ENCODE results near the gene PMPCA.

The PMPCA gene

GRCh38 chr9:136416427-136416826 is 6.0 kb downstream of the PMPCA start:
- Histone ChIP-seq H2BK12ac (ENCODE audit: low read length in 2 of 2) (no peak overlapping the region), H3K4me3 (ENCODE audit: insufficient read depth in 1 of 2, low read depth in 1 of 2, low read length in 2 of 2) (no peak overlapping the region), H2AFZ (ENCODE audit: low read depth, low read length) (no peak overlapping the region), H2BK5ac (ENCODE audit: low read depth, low read length, poor library complexity, severe bottlenecking) (no peak overlapping the region), H3K4me1 (ENCODE audit: control insufficient read depth, insufficient read depth, low read depth, low read length) (peaks cover 6% of the 10 kb centered on the region), H3K23ac (ENCODE audit: low read length in 2 of 2) (no peak overlapping the region), H4K8ac (ENCODE audit: low read length) (no peak overlapping the region), H3K18ac (ENCODE audit: low read depth in 1 of 2, low read length in 2 of 2) (no peak overlapping the region), H3K36me3 (ENCODE audit: control insufficient read depth in 1 of 2, insufficient read depth in 2 of 2, low read depth in 1 of 2, low read length in 2 of 2) (peaks cover 80 to 92% of the 10 kb centered on the region in 2 experiments), H2AK5ac (ENCODE audit: low read length, severe bottlenecking) (no peak overlapping the region), H3K27me3 (ENCODE audit: control insufficient read depth in 1 of 2, insufficient read depth in 1 of 2, low read length in 2 of 2) (no peaks in the 10 kb centered on the region), H3K4ac (ENCODE audit: low read depth in 1 of 2, low read length in 2 of 2) (no peak overlapping the region), H2BK15ac (ENCODE audit: low read depth, poor library complexity, severe bottlenecking) (no peak overlapping the region), H3K9me3 (ENCODE audit: control insufficient read depth, low read length) (no peaks in the 10 kb centered on the region), H3K27ac (ENCODE audit: low read length, poor library complexity, severe bottlenecking) (no peak overlapping the region), H3K4me2 (ENCODE audit: low read length, poor library complexity, severe bottlenecking) (no peak overlapping the region), H3K14ac (ENCODE audit: low read length in 2 of 2) (no peak overlapping the region), H2BK120ac (ENCODE audit: low read depth, low read length) (no peak overlapping the region), H3K9ac (ENCODE audit: low read length) (no peak overlapping the region), H4K91ac (ENCODE audit: low read length) (no peak overlapping the region), H3K79me1 (replicated peaks; ENCODE audit: low read length, poor library complexity, severe bottlenecking) (peaks cover 42% of the 10 kb centered on the region)
- 96% methylated on average over 7 of the region's 8 CpGs for WGBS
- no peak for DNase-seq

GRCh38 chr9:136416914-136417313 is 6.5 kb downstream of the PMPCA start:
- Histone ChIP-seq H2AK5ac (ENCODE audit: low read length, severe bottlenecking) (no peak overlapping the region), H3K9ac (ENCODE audit: low read length) (no peak overlapping the region), H3K14ac (ENCODE audit: low read length in 2 of 2) (no peak overlapping the region), H2AFZ (ENCODE audit: low read depth, low read length) (no peak overlapping the region), H3K27ac (ENCODE audit: low read length, poor library complexity, severe bottlenecking) (no peak overlapping the region), H3K23ac (ENCODE audit: low read length in 2 of 2) (no peak overlapping the region), H4K91ac (ENCODE audit: low read length) (no peak overlapping the region), H4K8ac (ENCODE audit: low read length) (no peak overlapping the region), H3K27me3 (ENCODE audit: control insufficient read depth in 1 of 2, insufficient read depth in 1 of 2, low read length in 2 of 2) (no peaks in the 10 kb centered on the region), H2BK5ac (ENCODE audit: low read depth, low read length, poor library complexity, severe bottlenecking) (no peak overlapping the region), H3K79me1 (replicated peaks; ENCODE audit: low read length, poor library complexity, severe bottlenecking) (peaks cover 42% of the 10 kb centered on the region), H3K4ac (ENCODE audit: low read depth in 1 of 2, low read length in 2 of 2) (no peak overlapping the region), H2BK120ac (ENCODE audit: low read depth, low read length) (no peak overlapping the region), H3K9me3 (ENCODE audit: control insufficient read depth, low read length) (no peaks in the 10 kb centered on the region), H2BK12ac (ENCODE audit: low read length in 2 of 2) (no peak overlapping the region), H3K4me1 (ENCODE audit: control insufficient read depth, insufficient read depth, low read depth, low read length) (peaks cover 2% of the 10 kb centered on the region), H3K36me3 (ENCODE audit: control insufficient read depth in 1 of 2, insufficient read depth in 2 of 2, low read depth in 1 of 2, low read length in 2 of 2) (peaks cover 85 to 94% of the 10 kb centered on the region in 2 experiments), H3K4me3 (ENCODE audit: insufficient read depth in 1 of 2, low read depth in 1 of 2, low read length in 2 of 2) (no peak overlapping the region), H2BK15ac (ENCODE audit: low read depth, poor library complexity, severe bottlenecking) (no peak overlapping the region), H3K18ac (ENCODE audit: low read depth in 1 of 2, low read length in 2 of 2) (no peak overlapping the region), H3K4me2 (ENCODE audit: low read length, poor library complexity, severe bottlenecking) (no peak overlapping the region)
- DNase-seq: no peak
- 96% methylated on average over 19 of the region's 19 CpGs for WGBS

GRCh38 chr9:136418182-136419091 is 8.0 kb downstream of the PMPCA start:
- Histone ChIP-seq H3K79me1 (replicated peaks; ENCODE audit: low read length, poor library complexity, severe bottlenecking) (peaks cover 50% of the 10 kb centered on the region), H3K9ac (ENCODE audit: low read length) (no peak overlapping the region), H2BK120ac (ENCODE audit: low read depth, low read length) (no peak overlapping the region), H3K4me2 (ENCODE audit: low read length, poor library complexity, severe bottlenecking) (no peak overlapping the region), H3K14ac (ENCODE audit: low read length in 2 of 2) (no peak overlapping the region), H3K4me1 (ENCODE audit: control insufficient read depth, insufficient read depth, low read depth, low read length) (no peaks in the 10 kb centered on the region), H3K18ac (ENCODE audit: low read depth in 1 of 2, low read length in 2 of 2) (no peak overlapping the region), H3K9me3 (ENCODE audit: control insufficient read depth, low read length) (no peaks in the 10 kb centered on the region), H4K91ac (ENCODE audit: low read length) (no peak overlapping the region), H2BK12ac (ENCODE audit: low read length in 2 of 2) (no peak overlapping the region), H2BK5ac (ENCODE audit: low read depth, low read length, poor library complexity, severe bottlenecking) (no peak overlapping the region), H2AK5ac (ENCODE audit: low read length, severe bottlenecking) (no peak overlapping the region), H2BK15ac (ENCODE audit: low read depth, poor library complexity, severe bottlenecking) (no peak overlapping the region), H3K4ac (ENCODE audit: low read depth in 1 of 2, low read length in 2 of 2) (no peak overlapping the region), H3K27ac (ENCODE audit: low read length, poor library complexity, severe bottlenecking) (no peak overlapping the region), H3K36me3 (ENCODE audit: control insufficient read depth in 1 of 2, insufficient read depth in 2 of 2, low read depth in 1 of 2, low read length in 2 of 2) (peaks cover 94 to 95% of the 10 kb centered on the region in 2 experiments), H2AFZ (ENCODE audit: low read depth, low read length) (no peak overlapping the region), H3K23ac (ENCODE audit: low read length in 2 of 2) (no peak overlapping the region), H3K27me3 (ENCODE audit: control insufficient read depth in 1 of 2, insufficient read depth in 1 of 2, low read length in 2 of 2) (no peaks in the 10 kb centered on the region), H3K4me3 (ENCODE audit: insufficient read depth in 1 of 2, low read depth in 1 of 2, low read length in 2 of 2) (no peak overlapping the region), H4K8ac (ENCODE audit: low read length) (no peak overlapping the region)
- no peak for DNase-seq
- 95% methylated on average over 48 of the region's 48 CpGs for WGBS

GRCh38 chr9:136419092-136419420 is 8.6 kb downstream of the PMPCA start:
- no peak overlapping the region for H4K8ac ChIP-seq (ENCODE audit: low read length)
- H3K23ac ChIP-seq (ENCODE audit: low read length in 2 of 2): no peak overlapping the region
- no peak overlapping the region for H2BK12ac ChIP-seq (ENCODE audit: low read length in 2 of 2)
- H2AFZ ChIP-seq (ENCODE audit: low read depth, low read length): no peak overlapping the region
- no peak overlapping the region for H2BK120ac ChIP-seq (ENCODE audit: low read depth, low read length)
- H3K27ac ChIP-seq (ENCODE audit: low read length, poor library complexity, severe bottlenecking): no peak overlapping the region
- H2BK15ac ChIP-seq (ENCODE audit: low read depth, poor library complexity, severe bottlenecking): no peak overlapping the region
- no peak overlapping the region for H3K18ac ChIP-seq (ENCODE audit: low read depth in 1 of 2, low read length in 2 of 2)
- H3K9ac ChIP-seq (ENCODE audit: low read length): no peak overlapping the region
- no peaks in the 10 kb centered on the region for H3K4me1 ChIP-seq (ENCODE audit: control insufficient read depth, insufficient read depth, low read depth, low read length)
- no peaks in the 10 kb centered on the region for H3K9me3 ChIP-seq (ENCODE audit: control insufficient read depth, low read length)
- no peak overlapping the region for H3K14ac ChIP-seq (ENCODE audit: low read length in 2 of 2)
- H3K36me3 ChIP-seq (ENCODE audit: control insufficient read depth in 1 of 2, insufficient read depth in 2 of 2, low read depth in 1 of 2, low read length in 2 of 2): peaks cover 94% of the 10 kb centered on the region in 2 experiments
- H2AK5ac ChIP-seq (ENCODE audit: low read length, severe bottlenecking): no peak overlapping the region
- 97% methylated on average over 12 of the region's 12 CpGs for WGBS
- H3K4ac ChIP-seq (ENCODE audit: low read depth in 1 of 2, low read length in 2 of 2): no peak overlapping the region
- H3K79me1 ChIP-seq (replicated peaks; ENCODE audit: low read length, poor library complexity, severe bottlenecking): peaks cover 49% of the 10 kb centered on the region
- H3K4me3 ChIP-seq (ENCODE audit: insufficient read depth in 1 of 2, low read depth in 1 of 2, low read length in 2 of 2): no peak overlapping the region
- no peaks in the 10 kb centered on the region for H3K27me3 ChIP-seq (ENCODE audit: control insufficient read depth in 1 of 2, insufficient read depth in 1 of 2, low read length in 2 of 2)
- no peak overlapping the region for H2BK5ac ChIP-seq (ENCODE audit: low read depth, low read length, poor library complexity, severe bottlenecking)
- no peak overlapping the region for H4K91ac ChIP-seq (ENCODE audit: low read length)
- no peak for DNase-seq
- H3K4me2 ChIP-seq (ENCODE audit: low read length, poor library complexity, severe bottlenecking): no peak overlapping the region
